ENCODE data around the gene PCED1B. TPM values are rescaled to one million over a fixed set of nuclear protein-coding genes. Genes with fewer than 3 reads are reported as not detected.

The PCED1B gene
- total and polyA plus RNA-seq, 4 donors = 2.2 to 8.2 (median 3.8) TPM

DNA sequence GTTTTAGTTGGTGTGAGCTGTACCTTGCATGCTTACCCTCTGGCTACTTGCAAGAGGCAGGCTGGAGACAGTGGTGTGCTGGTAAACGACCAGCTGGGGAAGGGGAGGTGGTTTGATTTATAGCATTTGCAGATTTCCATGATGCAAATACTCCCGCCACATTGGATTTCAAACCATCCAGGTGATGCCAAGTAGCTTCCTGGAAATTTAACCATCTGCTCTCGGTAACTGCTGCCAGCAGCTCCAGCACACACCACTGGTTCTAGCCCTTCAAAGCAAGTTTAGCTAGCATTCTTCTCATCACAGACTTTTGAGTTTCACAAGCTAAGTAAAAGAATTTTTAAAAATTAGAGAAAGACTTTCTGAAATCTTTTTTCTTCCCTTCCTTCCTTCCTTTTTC lies 104.8 kb downstream of the PCED1B start:
- Histone ChIP-seq H3K36me3 (ENCODE audit: control insufficient read depth in 4 of 4, insufficient read depth in 4 of 4, low read length in 4 of 4) (peaks cover 0 to 3% (median 0%) of the 10 kb centered on the region in 4 donors), H3K4me1 (ENCODE audit: control insufficient read depth in 5 of 5, insufficient read depth in 5 of 5, low read length in 5 of 5) (peaks cover 0 to 4% (median 2%) of the 10 kb centered on the region in 5 donors), H3K9ac (ENCODE audit: insufficient read depth in 1 of 2, low read length in 2 of 2) (no peak overlapping the region), H3K27ac (ENCODE audit: low read depth in 1 of 2, low read length in 1 of 2) (no peak overlapping the region), H3K27me3 (ENCODE audit: control insufficient read depth in 3 of 3, insufficient read depth in 3 of 3, low read length in 2 of 3) (no peaks in the 10 kb centered on the region), H3K9me3 (ENCODE audit: control insufficient read depth in 4 of 4, insufficient read depth in 3 of 4, low read length in 3 of 4) (no peaks in the 10 kb centered on the region), H3K4me3 (no peak overlapping the region)
- WGBS, 2 donors = 74 to 77% methylated on average over 3 of the region's 3 CpGs
- TF ChIP-seq, protein P1, sequence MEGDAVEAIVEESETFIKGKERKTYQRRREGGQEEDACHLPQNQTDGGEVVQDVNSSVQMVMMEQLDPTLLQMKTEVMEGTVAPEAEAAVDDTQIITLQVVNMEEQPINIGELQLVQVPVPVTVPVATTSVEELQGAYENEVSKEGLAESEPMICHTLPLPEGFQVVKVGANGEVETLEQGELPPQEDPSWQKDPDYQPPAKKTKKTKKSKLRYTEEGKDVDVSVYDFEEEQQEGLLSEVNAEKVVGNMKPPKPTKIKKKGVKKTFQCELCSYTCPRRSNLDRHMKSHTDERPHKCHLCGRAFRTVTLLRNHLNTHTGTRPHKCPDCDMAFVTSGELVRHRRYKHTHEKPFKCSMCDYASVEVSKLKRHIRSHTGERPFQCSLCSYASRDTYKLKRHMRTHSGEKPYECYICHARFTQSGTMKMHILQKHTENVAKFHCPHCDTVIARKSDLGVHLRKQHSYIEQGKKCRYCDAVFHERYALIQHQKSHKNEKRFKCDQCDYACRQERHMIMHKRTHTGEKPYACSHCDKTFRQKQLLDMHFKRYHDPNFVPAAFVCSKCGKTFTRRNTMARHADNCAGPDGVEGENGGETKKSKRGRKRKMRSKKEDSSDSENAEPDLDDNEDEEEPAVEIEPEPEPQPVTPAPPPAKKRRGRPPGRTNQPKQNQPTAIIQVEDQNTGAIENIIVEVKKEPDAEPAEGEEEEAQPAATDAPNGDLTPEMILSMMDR (IDR thresholded peaks at IDR 0.05; ENCODE audit: control extremely low read depth, extremely low read depth) = no peak
- ATAC-seq (ENCODE audit: insufficient read depth, low FRiP score) (no peak), DNase-seq (no peak)

DNA sequence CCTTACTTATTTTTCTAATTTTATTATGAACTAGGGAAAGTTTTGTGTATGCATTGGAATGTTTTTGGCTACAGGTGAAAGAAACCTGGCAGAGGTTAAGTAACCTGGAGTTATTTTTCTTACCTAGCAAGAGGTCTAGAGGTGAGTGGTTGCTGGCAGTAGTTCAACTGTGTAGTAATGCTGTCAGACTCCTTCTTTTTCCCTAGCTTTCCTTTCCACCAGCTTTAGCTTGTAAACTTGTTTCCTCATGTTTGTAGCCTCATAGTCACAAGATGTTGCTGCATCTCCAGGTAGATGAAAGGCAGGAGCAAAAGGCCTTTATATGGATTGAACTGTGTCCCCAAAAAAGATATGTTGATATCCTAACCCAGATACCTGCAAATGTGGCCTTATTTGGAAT lies 105.4 kb downstream of the PCED1B start:
- Histone ChIP-seq H3K36me3 (ENCODE audit: control insufficient read depth in 4 of 4, insufficient read depth in 4 of 4, low read length in 4 of 4) (peaks cover 0 to 3% (median 0%) of the 10 kb centered on the region in 4 donors), H3K9me3 (ENCODE audit: control insufficient read depth in 4 of 4, insufficient read depth in 3 of 4, low read length in 3 of 4) (no peaks in the 10 kb centered on the region), H3K27ac (ENCODE audit: low read depth in 1 of 2, low read length in 1 of 2) (no peak overlapping the region), H3K4me3 (no peak overlapping the region), H3K4me1 (ENCODE audit: control insufficient read depth in 5 of 5, insufficient read depth in 5 of 5, low read length in 5 of 5) (peaks cover 0 to 5% (median 4%) of the 10 kb centered on the region in 5 donors), H3K9ac (ENCODE audit: insufficient read depth in 1 of 2, low read length in 2 of 2) (no peak overlapping the region), H3K27me3 (ENCODE audit: control insufficient read depth in 3 of 3, insufficient read depth in 3 of 3, low read length in 2 of 3) (no peaks in the 10 kb centered on the region)
- DNase-seq (peak; percentile 40 to 81 (median 44)), ATAC-seq (ENCODE audit: insufficient read depth, low FRiP score) (no peak)
- TF ChIP-seq, protein P1 (IDR thresholded peaks at IDR 0.05; ENCODE audit: control extremely low read depth, extremely low read depth) = no peak

DNA sequence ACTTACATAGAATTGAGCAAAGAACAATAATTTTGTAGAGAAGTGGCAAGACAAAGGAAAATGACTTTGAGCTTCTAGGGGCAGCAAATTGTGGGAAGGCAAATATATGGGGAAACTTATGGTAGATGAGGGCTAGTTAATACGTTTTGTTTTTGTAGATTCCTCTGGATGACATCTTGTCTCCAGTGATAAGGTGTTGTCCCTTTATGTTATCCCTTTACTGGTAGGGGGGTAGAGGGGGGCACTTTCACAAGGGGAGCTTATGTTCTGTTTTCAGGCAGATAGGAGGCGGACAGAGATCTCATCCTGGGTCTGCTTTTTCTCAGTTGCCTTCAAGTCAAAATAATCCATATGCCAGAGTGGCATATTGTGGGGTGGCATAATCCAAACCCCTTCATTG lies 106.8 kb downstream of the PCED1B start:
- ATAC-seq (ENCODE audit: insufficient read depth, low FRiP score) (no peak), DNase-seq (no peak)
- Histone ChIP-seq H3K27me3 (ENCODE audit: control insufficient read depth in 3 of 3, insufficient read depth in 3 of 3, low read length in 2 of 3) (no peaks in the 10 kb centered on the region), H3K9ac (ENCODE audit: insufficient read depth in 1 of 2, low read length in 2 of 2) (no peak overlapping the region), H3K4me3 (no peak overlapping the region), H3K36me3 (ENCODE audit: control insufficient read depth in 4 of 4, insufficient read depth in 4 of 4, low read length in 4 of 4) (peaks cover 0 to 3% (median 0%) of the 10 kb centered on the region in 4 donors), H3K4me1 (ENCODE audit: control insufficient read depth in 5 of 5, insufficient read depth in 5 of 5, low read length in 5 of 5) (peaks cover 0 to 10% (median 5%) of the 10 kb centered on the region in 5 donors), H3K27ac (ENCODE audit: low read depth in 1 of 2, low read length in 1 of 2) (no peak overlapping the region), H3K9me3 (ENCODE audit: control insufficient read depth in 4 of 4, insufficient read depth in 3 of 4, low read length in 3 of 4) (no peaks in the 10 kb centered on the region)
- WGBS, 2 donors = 94 to 96% methylated on average over 2 of the region's 2 CpGs
- TF ChIP-seq, protein P1 (IDR thresholded peaks at IDR 0.05; ENCODE audit: control extremely low read depth, extremely low read depth) = no peak

Measured in lung (tissue), 12 donors.